H1 (cell line): ENCODE measurements around the gene PTPN2. TPM values are rescaled to one million over a fixed set of nuclear protein-coding genes. Genes with fewer than 3 reads are reported as not detected.

Experiments
- CTCF ChIA-PET: fragments of 300-600 bp; sonication (Branson Sonifier 250); formaldehyde crosslinking; loops from one replicate; lab custom pipeline; 2021; ENCODE audit not compliant: partially characterized antibody; lab: Charles Lee
- POLR2A ChIA-PET: fragments of 300-600 bp; sonication (Branson Sonifier 250); formaldehyde crosslinking; loops from one replicate; lab custom pipeline; 2021; ENCODE audit warnings: inconsistent platforms; ENCODE audit not compliant: partially characterized antibody; lab: Charles Lee
- DNase-seq, 2 experiments: peaks; one replicate each; pipeline versions ENCODE4 v3.0.0 to v3.0.0-alpha.2; 2010 to 2022; ENCODE audit warnings: low spot score in 2 of 2, low read depth in 1 of 2, mixed read lengths in 1 of 2
- FAIRE-seq: peaks from 2 replicates; lab custom pipeline; 2011; peaks lifted over from hg19 to GRCh38; lab: Jason Lieb, UNC
- H2AFZ ChIP-seq: 2 replicates; pipeline ENCODE4 v1.8.1; 2012; ENCODE audit warnings: low read length, inconsistent platforms
- H2AK5ac ChIP-seq: 2 replicates; pipeline ENCODE4 v1.6.1; 2013; ENCODE audit warnings: low read depth, low read length
- H2BK120ac ChIP-seq: replicated peaks from 2 replicates; pipeline ENCODE3; 2013; ENCODE audit warnings: low read depth, low read length, inconsistent platforms
- H2BK12ac ChIP-seq: 2 replicates; pipeline ENCODE4 v1.6.1; 2013; ENCODE audit warnings: low read depth, low read length
- H2BK15ac ChIP-seq: 2 replicates; pipeline ENCODE4 v1.6.1; 2013; ENCODE audit warnings: low read length
- H2BK20ac ChIP-seq: 2 replicates; pipeline ENCODE4 v1.6.1; 2013; ENCODE audit warnings: low read length
- H2BK5ac ChIP-seq: 2 replicates; pipeline ENCODE4 v1.6.1; 2013; ENCODE audit warnings: low read depth, low read length
- H3K14ac ChIP-seq: 2 replicates; pipeline ENCODE4 v1.6.1; 2013; ENCODE audit warnings: inconsistent platforms; ENCODE audit not compliant: insufficient read length
- H3K18ac ChIP-seq: 2 replicates; pipeline ENCODE4 v1.6.1; 2013; ENCODE audit warnings: low read length; ENCODE audit errors: extremely low read depth
- H3K23ac ChIP-seq: 2 replicates; pipeline ENCODE4 v1.6.1; 2013; ENCODE audit warnings: inconsistent platforms; ENCODE audit not compliant: insufficient read length
- H3K23me2 ChIP-seq: 2 replicates; pipeline ENCODE4 v1.6.1; 2013; ENCODE audit warnings: low read depth, low read length
- H3K27ac ChIP-seq: 2 replicates; pipeline ENCODE4 v1.6.1; 2011; ENCODE audit warnings: low read depth, low read length, inconsistent platforms
- H3K27me3 ChIP-seq, 4 experiments: replicated peaks in 1 of 4; 1 replicate in 1 of 4; 2 replicates in 3 of 4; pipeline versions ENCODE4 v1.6.1 to v1.8.1; 2011 to 2013; ENCODE audit warnings: low read length in 3 of 4, mild to moderate bottlenecking in 3 of 4, inconsistent platforms in 2 of 4, mixed read lengths in 2 of 4, moderate library complexity in 1 of 4; ENCODE audit not compliant: control insufficient read depth in 3 of 4, insufficient read depth in 3 of 4; ENCODE audit errors: extremely low read depth in 1 of 4
- H3K36me3 ChIP-seq, 4 experiments: 2 replicates each; pipeline versions ENCODE4 v1.6.1 to v1.8.1; 2011 to 2013; ENCODE audit warnings: mild to moderate bottlenecking in 4 of 4, low read length in 3 of 4, moderate library complexity in 2 of 4, control low read depth in 1 of 4, inconsistent platforms in 1 of 4; ENCODE audit not compliant: insufficient read depth in 4 of 4, control insufficient read depth in 2 of 4
- H3K4ac ChIP-seq: replicated peaks from 2 replicates; pipeline ENCODE3; 2013; ENCODE audit warnings: low read length, low read depth, mixed read lengths, inconsistent platforms; ENCODE audit not compliant: insufficient read length
- H3K4me1 ChIP-seq, 4 experiments: replicated peaks in 1 of 4; 1 replicate in 1 of 4; 2 replicates in 3 of 4; pipeline versions ENCODE4 v1.6.1 to v1.8.1; 2011 to 2013; ENCODE audit warnings: low read length in 3 of 4, inconsistent platforms in 2 of 4, mixed read lengths in 1 of 4; ENCODE audit not compliant: insufficient read depth in 4 of 4, control insufficient read depth in 3 of 4
- H3K4me2 ChIP-seq, 2 experiments: 2 replicates each; pipeline versions ENCODE4 v1.6.1 to v1.8.1; 2011 to 2013; ENCODE audit warnings: low read depth in 2 of 2, low read length in 2 of 2, control low read depth in 1 of 2, inconsistent platforms in 1 of 2, mild to moderate bottlenecking in 1 of 2; ENCODE audit not compliant: insufficient read depth in 1 of 2
- H3K4me3 ChIP-seq, 4 experiments: fragments of 200-600, 300-600 bp in 1 of 4; sonication (generic), shearing (Covaris generic), sonication (Bioruptor Twin) in 1 of 4; 2 replicates each; pipeline versions ENCODE4 v1.5.1 to v1.8.1; 2011 to 2016; ENCODE audit warnings: low read length in 4 of 4, low read depth in 3 of 4, control low read depth in 2 of 4, inconsistent platforms in 2 of 4, mild to moderate bottlenecking in 2 of 4, mixed read lengths in 1 of 4, moderate library complexity in 1 of 4; ENCODE audit not compliant: insufficient read depth in 2 of 4; ENCODE audit errors: extremely low read depth in 1 of 4
- H3K56ac ChIP-seq: replicated peaks from 2 replicates; pipeline ENCODE3; 2013; ENCODE audit warnings: low read depth, mild to moderate bottlenecking, mixed read lengths, low read length, inconsistent platforms; ENCODE audit not compliant: insufficient read length
- H3K79me1 ChIP-seq: 2 replicates; pipeline ENCODE4 v1.6.1; 2013; ENCODE audit warnings: low read depth, low read length, control low read depth
- H3K79me2 ChIP-seq, 2 experiments: 2 replicates each; pipeline versions ENCODE4 v1.6.1 to v1.8.1; 2012 to 2013; ENCODE audit warnings: low read length in 2 of 2, mild to moderate bottlenecking in 2 of 2, inconsistent platforms in 1 of 2; ENCODE audit not compliant: insufficient read depth in 2 of 2, control insufficient read depth in 1 of 2
- H3K9ac ChIP-seq, 4 experiments: replicated peaks in 1 of 4; 1 replicate in 1 of 4; 2 replicates in 3 of 4; pipeline versions ENCODE4 v1.6.1 to v1.8.1; 2011 to 2013; ENCODE audit warnings: low read depth in 3 of 4, low read length in 3 of 4, control low read depth in 2 of 4, mild to moderate bottlenecking in 2 of 4, moderate library complexity in 2 of 4, inconsistent platforms in 1 of 4; ENCODE audit errors: extremely low read depth in 1 of 4
- H3K9me3 ChIP-seq, 2 experiments: 2 replicates each; pipeline versions ENCODE4 v1.6.1 to v1.8.1; 2012 to 2013; ENCODE audit warnings: mild to moderate bottlenecking in 2 of 2, moderate library complexity in 2 of 2, control low read depth in 1 of 2, inconsistent platforms in 1 of 2, low read depth in 1 of 2, low read length in 1 of 2, mixed read lengths in 1 of 2; ENCODE audit not compliant: insufficient read depth in 2 of 2
- H4K20me1 ChIP-seq, 2 experiments: replicated peaks in 1 of 2; 2 replicates each; pipeline versions ENCODE3 to v1.8.1; 2011 to 2013; ENCODE audit warnings: inconsistent platforms in 2 of 2, low read length in 2 of 2, mild to moderate bottlenecking in 1 of 2; ENCODE audit not compliant: insufficient read depth in 2 of 2, control insufficient read depth in 1 of 2
- H4K5ac ChIP-seq: 2 replicates; pipeline ENCODE4 v1.6.1; 2013; ENCODE audit warnings: low read length, low read depth, mixed read lengths, inconsistent platforms; ENCODE audit not compliant: insufficient read length
- H4K8ac ChIP-seq: 2 replicates; pipeline ENCODE4 v1.8.0; 2013; ENCODE audit warnings: mild to moderate bottlenecking, moderate library complexity, low read length, inconsistent platforms; ENCODE audit not compliant: insufficient read depth; ENCODE audit errors: extremely low read depth
- H4K91ac ChIP-seq: replicated peaks from 2 replicates; pipeline ENCODE3; 2013; ENCODE audit warnings: low read length, mixed read lengths, inconsistent platforms; ENCODE audit not compliant: insufficient read length
- CBX5 ChIP-seq: fragments of 300-800, 300-1000 bp; sonication (generic); IDR thresholded peaks from 2 replicates; pipeline ENCODE4 v1.7.1; 2016; ENCODE audit warnings: antibody characterized with exemption, low read length, low read depth
- JUND ChIP-seq: IDR thresholded peaks from 2 replicates; pipeline ENCODE4 v1.6.1; 2011; ENCODE audit warnings: mild to moderate bottlenecking, improper control_type of control experiment, low read length
- MAFK ChIP-seq: IDR thresholded peaks from 2 replicates; pipeline ENCODE4 v1.6.1; 2012; ENCODE audit warnings: low read depth, mild to moderate bottlenecking, improper control_type of control experiment, low read length
- NANOG ChIP-seq: IDR thresholded peaks from 2 replicates; pipeline ENCODE4 v1.6.1; 2011; ENCODE audit warnings: low read length, low read depth, mild to moderate bottlenecking, inconsistent platforms; ENCODE audit not compliant: insufficient read depth, poor library complexity, severe bottlenecking
- POLR2A ChIP-seq, 2 experiments: IDR thresholded peaks; 1 replicate in 1 of 2; 2 replicates in 1 of 2; pipeline ENCODE4 v1.6.1; 2011; ENCODE audit warnings: low read depth in 2 of 2, low read length in 2 of 2, mild to moderate bottlenecking in 2 of 2; ENCODE audit errors: control extremely low read depth in 1 of 2
- SIN3A ChIP-seq, 2 experiments: IDR thresholded peaks in 1 of 2; conservative IDR thresholded peaks in 1 of 2; 2 replicates each; pipeline ENCODE4 v1.6.1; 2011 to 2012; ENCODE audit warnings: low read length in 2 of 2, improper control_type of control experiment in 1 of 2, low read depth in 1 of 2, mild to moderate bottlenecking in 1 of 2
- WGBS, 2 experiments: shearing (Covaris generic) in 1 of 2; methylation state at CpG; one replicate each; pipeline versions ENCODE4 v1.1.6 to v1.1.7; 2013 to 2015; ENCODE audit warnings: low lambda C conversion rate in 2 of 2, mixed read lengths in 2 of 2, inconsistent platforms in 1 of 2, low coverage in 1 of 2, missing lambda C conversion rate in 1 of 2; ENCODE audit not compliant: insufficient replicate concordance in 2 of 2, insufficient coverage in 1 of 2, insufficient read length in 1 of 2; ENCODE audit errors: extremely low coverage in 1 of 2, missing lambda C conversion rate in 1 of 2; 5-methylcytosine and 5-hydroxymethylcytosine counted together
- polyA plus RNA-seq, 7 experiments: library from polyadenylated mRNA; depleted of rRNA in 3 of 7; stranded (reverse) in 5 of 7; unstranded in 2 of 7; fragments of >200 nt in 5 of 7; fragments of 200-250 nt in 2 of 7; gene quantifications; 1 replicate in 5 of 7; 2 replicates in 1 of 7; 4 replicates in 1 of 7; pipeline versions ENCODE4 v1.2.1 to v1.2.3, GENCODE V29; 2011 to 2013; ENCODE audit warnings: missing spikeins in 2 of 7, mixed read lengths in 2 of 7
- total RNA-seq: library from RNA; stranded (reverse); fragmentation: NEBNext Ultra II Directional; extraction: Animal tissue kit (Norgen Biotek cat#: 25700); gene quantifications from 2 replicates; pipeline ENCODE4 v1.2.1, GENCODE V29; 2021

PTPN2 gene
- total and polyA plus RNA-seq, 2 of the 8 experiments (the other 6 are each of a cell fraction or from before 2014, with no cell fraction given), result 16.4 to 54.0 TPM

DNA sequence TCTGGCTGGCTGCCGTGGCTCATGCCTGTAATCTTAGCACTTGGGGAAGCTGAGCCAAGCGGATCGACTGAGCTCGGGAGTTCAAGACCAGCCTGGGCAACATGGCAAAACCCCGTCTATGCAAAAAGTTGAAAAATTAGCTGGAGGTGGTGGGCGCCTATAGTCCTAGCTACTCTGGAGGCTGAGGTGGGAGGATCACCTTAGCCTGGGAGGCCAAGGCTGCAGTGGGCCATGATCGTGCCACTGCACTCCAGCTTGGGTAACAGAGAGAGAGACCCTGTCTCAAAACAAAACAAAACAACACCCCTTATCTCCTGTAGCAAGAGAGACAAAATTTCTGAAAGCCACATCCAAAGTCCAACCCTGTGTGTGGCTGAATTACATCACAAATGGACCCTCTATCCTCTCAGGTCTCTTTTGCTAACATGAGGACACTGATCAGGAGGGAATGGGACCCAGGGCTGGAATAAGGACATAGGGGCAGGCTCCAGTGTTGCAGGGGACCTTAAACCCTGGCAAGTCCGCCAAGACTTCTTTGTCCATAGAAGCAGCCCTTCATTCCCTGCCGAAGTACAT is 116.4 kb downstream of the PTPN2 start:
- no peak overlapping the region for H2AK5ac ChIP-seq
- H2BK12ac ChIP-seq, result no peak overlapping the region
- no peak overlapping the region for H3K4me2 ChIP-seq
- ChIA-PET CTCF (interaction anchor here (0.5 to 2.6 kb wide), 18 partner anchors 9 to 863 kb away, joined by 3 to 20 read pairs (median 4); no protein-coding TSS in a partner anchor), POLR2A (interaction anchor here (1.0 to 2.5 kb wide), 2 partner anchors 9 to 30 kb away, joined by 4 to 14 read pairs; no protein-coding TSS in a partner anchor)
- no peaks in the 10 kb centered on the region for H3K27me3 ChIP-seq
- H3K9me3 ChIP-seq, result no peaks in the 10 kb centered on the region
- no peak overlapping the region for H3K56ac ChIP-seq
- no peak overlapping the region for H3K14ac ChIP-seq
- no peak overlapping the region for H2BK5ac ChIP-seq
- H3K79me2 ChIP-seq, result no peaks in the 10 kb centered on the region
- no peak overlapping the region for H4K8ac ChIP-seq
- H3K79me1 ChIP-seq, result no peaks in the 10 kb centered on the region
- H2BK120ac ChIP-seq, result no peak overlapping the region
- no peak for FAIRE-seq
- peaks cover 0 to 6% (median 4%) of the 10 kb centered on the region in 4 experiments; a peak in 4 of 7 replicates for H3K4me1 ChIP-seq
- no peak overlapping the region for H3K9ac ChIP-seq
- no peaks in the 10 kb centered on the region for H3K36me3 ChIP-seq
- no peaks in the 10 kb centered on the region for H3K23me2 ChIP-seq
- 91% methylated on average over 8 of the region's 9 CpGs; no CpG with 5 or more reads in 1 of the 2 experiments for WGBS, 2 experiments
- no peak overlapping the region for H4K91ac ChIP-seq
- no peak overlapping the region for H2BK20ac ChIP-seq
- no peak overlapping the region for H3K27ac ChIP-seq
- TF ChIP-seq JUND (no peak), MAFK (no peak), POLR2A (IDR thresholded peaks at IDR 0.05; ENCODE audit: control extremely low read depth in 1 of 2, low read depth in 2 of 2, low read length in 2 of 2) (no peak), CBX5 (no peak), SIN3A (conservative IDR thresholded peaks at IDR 0.05 in 1 of 2, IDR thresholded peaks at IDR 0.05 in 1 of 2; ENCODE audit: low read depth in 1 of 2, low read length in 2 of 2) (no peak), NANOG (no peak)
- H3K4ac ChIP-seq, result no peak overlapping the region
- H4K20me1 ChIP-seq, result no peaks in the 10 kb centered on the region
- DNase-seq, result no peak
- H3K23ac ChIP-seq, result no peak overlapping the region
- H2AFZ ChIP-seq, result no peak overlapping the region
- no peak overlapping the region for H4K5ac ChIP-seq
- no peak overlapping the region for H3K18ac ChIP-seq
- no peak overlapping the region for H3K4me3 ChIP-seq
- no peak overlapping the region for H2BK15ac ChIP-seq
